Activated CD8-positive, alpha-beta memory T cell treated with anti-CD3 and anti-CD28 coated beads, Interleukin-2, amount 50 U/mL, for 48 hours (primary cell): ENCODE data around the gene ALPK1.
"Not testable (repeated sequence)": the region's sequence is repeated elsewhere in the genome, so short reads cannot be mapped to it uniquely, and the experiment has no call there.

ENCODE experiments used
- DNase-seq: peaks from one replicate; pipeline ENCODE4 v3.0.0-alpha.2; 2020

ALPK1 gene

GRCh38 chr4:112473985-112474384 lies 176.8 kb downstream of the ALPK1 start:
- DNase-seq: no peak

GRCh38 chr4:112485930-112486329 lies 188.8 kb downstream of the ALPK1 start:
- no peak for DNase-seq

- DNase-seq: not testable (repeated sequence)
Measured at GRCh38 chr4:112490808-112491207, 193.6 kb downstream of the ALPK1 start.
